GM03348 (cell line): ENCODE results near the gene CUX1.
"Not testable (repeated sequence)": the region's sequence is repeated elsewhere in the genome, so short reads cannot be mapped to it uniquely, and the experiment has no call there.

Experiments
- DNase-seq: peaks from one replicate; pipeline ENCODE4 v3.0.0; 2012; ENCODE audit warnings: low spot score

Gene CUX1

GRCh38 chr7:101803203-101804087, 14.0 kb upstream of the CUX1 start:
- DNase-seq, result no peak

DNA sequence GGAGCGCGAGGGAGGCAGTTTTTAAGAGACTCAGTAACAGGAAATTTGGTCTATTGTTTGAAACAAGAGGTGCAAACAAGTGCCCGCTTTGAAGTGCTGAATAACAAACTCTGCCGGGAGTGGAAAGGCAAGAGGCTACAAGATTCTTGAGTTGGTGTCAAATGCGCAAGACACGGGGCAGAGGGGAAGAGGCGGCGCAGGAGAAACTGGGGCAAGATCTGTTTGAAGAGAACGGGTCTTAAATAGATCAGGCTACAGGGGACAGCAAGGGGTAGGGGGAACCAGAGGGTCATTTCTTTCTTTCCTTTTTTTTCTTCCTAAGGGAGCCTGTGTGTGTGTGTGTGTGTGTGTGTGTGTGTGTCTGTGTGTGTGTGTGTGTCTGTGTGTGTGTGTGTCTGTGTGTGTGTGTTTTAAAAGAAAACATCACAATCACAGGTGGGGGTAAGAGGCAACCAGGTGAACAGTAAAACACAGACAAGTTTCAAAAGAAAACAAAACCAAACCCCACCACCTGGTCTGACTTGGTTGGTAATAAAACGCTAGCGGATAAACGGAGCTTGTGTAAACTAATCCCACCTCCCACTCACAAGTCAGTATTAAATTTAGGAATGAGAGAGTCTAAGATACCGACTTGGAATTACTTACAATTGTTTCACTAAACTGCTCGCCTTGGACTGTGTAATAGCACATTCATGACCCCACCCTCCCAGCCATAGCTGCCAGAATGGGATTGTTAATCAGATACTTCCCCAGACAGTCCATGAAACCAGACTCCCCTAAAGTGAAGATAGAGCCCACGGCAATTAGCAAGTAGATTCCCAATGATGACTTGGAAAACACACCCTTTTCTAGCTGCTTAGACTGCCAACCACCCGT, 13.1 kb upstream of the CUX1 start:
- peak; percentile 42 for DNase-seq

DNA sequence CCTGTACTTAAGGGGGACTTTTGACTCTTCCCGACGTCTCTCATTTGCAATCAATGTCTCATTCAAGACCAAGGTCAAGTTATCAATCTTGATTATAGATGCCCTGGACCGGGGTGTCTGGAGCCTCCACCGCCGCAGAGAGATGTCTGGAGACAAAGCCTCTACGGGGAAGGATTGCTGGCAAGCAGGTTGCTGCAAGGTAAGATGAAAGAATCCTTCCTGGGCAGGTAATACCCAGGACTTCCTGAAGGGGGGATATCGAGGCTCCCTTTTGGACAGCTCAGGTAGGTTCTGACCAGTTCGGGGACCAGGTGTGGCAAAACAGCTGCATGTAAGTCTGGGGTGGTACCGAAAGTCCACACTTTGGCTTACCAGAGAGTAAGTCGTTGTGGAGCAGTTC, 12.5 kb upstream of the CUX1 start:
- DNase-seq, result no peak

GRCh38 chr7:101812595-101812994, 4.8 kb upstream of the CUX1 start:
- DNase-seq, result no peak

GRCh38 chr7:101813402-101814019, 3.9 kb upstream of the CUX1 start:
- DNase-seq, result no peak

DNA sequence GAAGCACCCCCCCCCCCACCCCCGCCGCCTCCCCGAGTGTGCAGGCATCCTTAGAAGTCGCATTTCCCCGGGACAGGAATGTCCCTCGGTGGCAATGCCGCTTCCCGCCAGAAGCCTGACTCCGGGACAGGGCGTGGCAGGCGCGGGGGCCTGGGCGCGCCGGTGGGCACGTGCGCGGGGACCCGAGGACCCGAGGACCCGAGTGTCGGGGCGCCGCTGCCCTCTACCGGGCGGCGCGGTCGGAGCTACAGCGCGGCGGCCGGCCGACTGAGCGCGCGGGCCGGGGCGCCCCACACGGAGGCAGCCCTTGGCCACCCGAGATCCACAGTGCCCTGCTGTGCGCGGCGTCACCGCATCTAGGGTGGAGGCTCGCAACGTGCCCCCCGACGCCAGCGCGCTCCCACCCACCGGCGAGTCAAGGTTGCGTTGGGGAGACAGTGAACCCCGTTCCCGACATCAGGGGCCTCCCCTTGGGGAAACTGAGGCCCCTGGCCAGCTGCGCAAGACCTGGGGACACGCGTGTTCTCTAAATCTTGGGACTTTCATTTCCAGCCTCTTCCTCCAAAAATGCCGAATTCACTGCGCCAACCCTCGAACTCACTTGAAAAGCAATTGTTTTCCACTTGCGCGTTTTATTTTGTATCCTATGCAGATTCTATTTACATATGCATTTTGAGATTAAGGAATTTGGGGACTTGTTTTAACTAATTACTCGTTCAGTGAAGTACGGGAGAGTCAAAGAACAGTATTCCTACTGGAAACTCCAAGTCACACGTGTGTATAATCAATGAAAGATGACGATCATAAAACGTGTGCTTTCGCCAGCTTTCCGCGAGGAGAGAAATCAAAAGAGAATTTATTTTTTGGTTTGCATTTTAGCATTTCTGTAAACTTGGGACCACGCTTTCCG, 3.1 kb upstream of the CUX1 start:
- peak; percentile 88 for DNase-seq

GRCh38 chr7:101814991-101815825, 2.2 kb upstream of the CUX1 start:
- peak; percentile 89 for DNase-seq

- DNase-seq, result peak; percentile 95
Observed at GRCh38 chr7:101815826-101816594, 1.4 kb upstream of the CUX1 start.

- peak; percentile 86 for DNase-seq
Observed at GRCh38 chr7:101816595-101817470, 593 bp upstream of the CUX1 start.

DNA sequence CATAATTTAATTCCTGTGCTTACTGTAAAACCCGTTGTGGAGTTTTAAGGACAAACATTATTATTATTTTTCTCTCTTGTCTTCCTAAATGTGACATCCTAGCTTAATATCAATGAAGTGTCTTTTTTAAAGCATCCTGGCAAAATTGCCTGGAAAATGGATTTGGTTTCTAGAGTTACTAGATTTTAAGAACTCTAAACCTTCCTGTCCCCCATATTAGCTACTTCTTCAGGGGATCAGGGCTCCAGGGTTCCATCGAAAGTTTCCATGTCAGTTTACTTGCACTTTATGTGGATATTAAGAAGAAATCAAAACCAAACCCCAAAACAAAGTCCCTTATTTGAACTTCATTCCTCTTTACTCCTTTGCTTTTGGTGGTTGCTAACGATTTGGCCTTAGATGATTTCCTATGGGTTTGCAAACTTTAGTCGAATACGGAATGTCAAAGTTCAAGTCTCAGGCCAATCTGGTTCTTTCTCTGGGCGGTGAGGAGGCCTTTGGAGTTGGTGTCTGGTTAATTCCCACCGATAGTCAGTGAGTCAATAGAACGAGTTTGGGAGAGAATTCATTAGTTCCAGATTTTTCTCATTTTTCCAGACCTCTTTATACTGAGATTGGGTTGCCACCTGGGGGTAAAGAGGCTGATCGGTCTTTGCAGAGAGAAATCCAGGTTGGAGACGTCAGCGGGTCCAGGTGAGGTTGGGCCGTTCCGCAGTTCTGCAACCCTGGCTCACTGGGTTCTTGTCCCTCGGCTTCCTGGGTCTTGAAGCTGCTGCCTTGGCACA, 1.1 kb downstream of the CUX1 start:
- DNase-seq, result no peak

- DNase-seq, result no peak
Observed at GRCh38 chr7:101819183-101819582, 1.8 kb downstream of the CUX1 start.

DNA sequence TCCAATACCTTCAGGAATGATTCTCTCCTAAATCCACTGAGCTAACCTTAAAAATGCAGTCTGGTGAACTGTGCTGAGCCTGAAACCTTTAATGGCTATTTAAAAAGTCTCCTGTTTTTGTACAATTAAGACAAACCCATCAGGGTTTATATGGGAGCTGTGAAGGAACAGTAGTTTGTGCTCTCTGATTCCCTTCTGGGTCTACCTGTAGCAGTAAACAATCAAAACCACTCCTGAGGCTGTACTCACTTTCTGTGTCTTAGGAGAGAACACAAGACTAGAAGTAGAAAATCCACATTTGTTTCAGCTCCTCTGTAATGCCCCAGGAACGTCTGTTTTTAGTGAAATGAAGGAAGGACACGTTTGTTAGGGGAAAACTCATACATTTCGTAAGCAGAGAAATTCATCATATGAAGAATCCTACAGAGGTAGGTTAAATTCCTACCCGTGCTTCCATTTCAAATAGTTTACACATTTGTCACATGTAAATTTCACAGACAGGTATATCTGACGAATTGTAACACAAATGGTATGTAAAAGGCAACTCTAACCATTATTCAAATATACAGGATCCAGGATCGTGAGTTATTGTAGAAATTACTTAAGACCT, 2.6 kb downstream of the CUX1 start:
- DNase-seq, result no peak

DNA sequence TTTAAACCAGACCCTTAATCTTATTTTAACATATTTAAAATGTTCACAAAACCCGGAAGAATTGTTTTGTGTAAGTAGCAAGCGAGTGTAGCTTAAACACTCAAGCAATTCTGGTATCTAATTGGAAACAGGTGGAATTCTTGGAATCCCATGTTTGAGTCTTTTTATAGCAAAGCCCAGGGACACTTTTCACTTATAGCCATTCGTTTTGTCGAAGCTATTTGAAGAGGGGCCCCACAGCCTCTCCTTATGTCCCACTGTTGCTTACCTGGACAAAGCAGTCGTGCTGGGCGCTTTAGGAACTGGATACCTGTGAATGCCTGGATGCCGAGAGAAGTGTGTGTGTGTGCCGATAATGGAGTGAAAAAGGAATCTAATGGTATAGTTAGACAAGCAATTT, 3.3 kb downstream of the CUX1 start:
- peak; percentile 20 for DNase-seq

DNA sequence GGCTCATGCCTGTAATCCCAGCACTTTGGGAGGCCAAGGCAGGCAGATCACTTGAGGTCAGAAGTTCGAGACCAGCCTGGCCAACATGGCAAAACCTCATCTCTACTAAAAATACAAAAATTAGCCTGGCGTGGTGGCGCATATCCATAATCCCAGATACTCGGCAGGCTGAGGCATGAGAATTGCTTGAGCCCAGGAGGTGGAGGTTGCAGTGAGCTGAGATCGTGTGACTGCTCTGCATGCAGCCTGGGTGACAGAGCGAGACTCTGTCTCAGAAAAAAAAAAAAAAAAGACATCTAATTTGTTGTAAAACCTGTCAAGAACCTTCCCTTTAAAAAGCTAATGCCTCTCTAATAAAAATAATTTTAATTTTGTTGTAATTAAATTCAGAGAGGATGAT, 5.2 kb downstream of the CUX1 start:
- not testable (repeated sequence) for DNase-seq

DNA sequence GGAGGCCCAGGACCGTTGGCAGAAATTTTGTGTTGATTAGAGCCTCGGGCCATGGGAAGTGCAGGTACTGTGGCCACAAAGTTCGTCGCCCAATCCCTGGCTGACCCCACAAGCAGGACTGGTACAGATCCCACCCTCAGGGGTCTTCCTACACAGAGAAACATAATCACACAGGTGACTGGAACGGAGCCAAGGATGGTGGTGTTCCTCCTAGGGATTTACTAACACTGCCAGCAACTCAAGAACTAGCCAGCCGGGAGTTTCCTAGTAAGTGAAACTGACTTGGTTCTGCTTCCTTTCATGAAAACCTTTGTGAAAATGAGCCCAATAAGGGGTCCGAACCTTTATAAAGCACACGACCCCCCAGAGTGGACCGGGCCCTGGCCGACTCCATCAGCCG, 5.7 kb downstream of the CUX1 start:
- no peak for DNase-seq

DNA sequence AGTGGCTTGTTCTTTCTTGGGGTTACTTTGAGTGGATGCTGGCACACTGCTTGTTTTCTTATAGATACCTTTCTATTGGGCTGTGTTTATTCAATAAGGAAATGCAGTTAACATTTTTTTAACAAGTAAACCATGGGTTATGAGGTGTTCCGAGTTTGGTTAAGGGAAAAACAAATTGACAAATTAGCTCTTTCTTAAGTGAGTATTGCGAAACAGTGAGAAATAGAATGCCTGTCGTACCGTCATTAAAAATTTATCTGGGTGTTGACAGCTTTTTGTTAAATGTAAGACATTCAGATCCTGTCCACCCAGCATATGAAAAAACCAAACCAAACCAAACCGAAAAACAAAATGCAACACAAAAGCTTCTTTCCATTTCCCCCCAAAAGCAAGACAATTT, 6.2 kb downstream of the CUX1 start:
- DNase-seq, result no peak

GRCh38 chr7:101824440-101824839, 7.0 kb downstream of the CUX1 start:
- no peak for DNase-seq
